Inflammatory macrophage (primary cell): Measurements from ENCODE around the gene SIAH2.

ENCODE experiments used
- DNase-seq, 2 donors: peaks; one replicate each; pipeline ENCODE4 v3.0.0-alpha.2; 2020 to 2022

Gene SIAH2

DNA sequence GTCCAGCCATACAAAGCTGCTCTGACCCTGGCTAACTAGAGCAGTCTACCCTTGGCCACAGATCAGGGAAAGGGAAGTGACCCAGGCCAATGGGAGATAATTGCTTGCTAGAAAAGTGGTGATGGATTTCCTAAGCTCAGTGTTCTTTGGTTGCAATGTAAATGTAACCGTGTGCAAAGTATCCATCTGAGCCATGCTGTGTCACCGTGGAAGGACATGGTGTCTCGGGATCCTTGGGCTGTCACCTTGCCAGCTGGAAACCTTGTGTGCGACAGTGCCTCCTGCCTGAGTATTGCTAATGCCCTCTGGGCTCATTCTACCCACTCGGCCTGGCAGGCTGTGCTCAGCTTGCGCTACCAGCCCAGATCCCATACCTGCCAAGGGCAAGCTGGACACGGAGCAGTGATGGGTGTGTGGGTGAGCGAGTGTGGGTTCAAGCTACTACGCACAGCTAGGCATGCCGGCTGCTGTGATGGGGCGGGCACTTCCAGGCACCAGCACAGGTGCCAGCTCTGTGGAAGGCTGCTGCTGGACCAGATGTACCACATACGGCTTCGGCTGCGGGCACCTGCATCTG is 10.7 kb upstream of the SIAH2 start:
- peak in 1 of 2 donors; percentile 6 for DNase-seq

DNA sequence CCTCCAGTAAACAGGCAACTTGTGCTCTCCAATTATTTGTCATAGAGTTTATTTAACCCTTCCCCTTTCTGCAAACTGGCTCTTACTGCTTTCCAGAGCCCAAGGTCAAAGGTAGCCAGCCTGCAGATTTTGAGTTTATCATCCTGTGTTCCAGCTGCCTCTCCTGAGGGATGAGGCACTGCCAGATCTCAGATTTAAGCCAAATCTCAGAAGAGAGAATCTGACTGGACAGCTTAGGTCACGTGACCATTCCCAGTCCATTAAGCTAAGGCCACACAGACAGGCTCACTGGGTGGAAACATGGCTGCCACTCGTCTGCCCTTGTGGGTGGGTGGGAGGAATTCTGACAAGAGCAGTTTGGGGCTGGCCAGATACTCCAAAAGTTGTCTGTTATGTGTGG is 8.6 kb upstream of the SIAH2 start:
- no peak for DNase-seq

- no peak for DNase-seq
Observed at GRCh38 chr3:150770681-150771080, 7.7 kb upstream of the SIAH2 start.

- DNase-seq, result no peak
Observed at GRCh38 chr3:150766742-150767141, 3.8 kb upstream of the SIAH2 start.

- peak in 1 of 2 donors; percentile 7 for DNase-seq
Observed at GRCh38 chr3:150765949-150766720, 3.2 kb upstream of the SIAH2 start.

DNA sequence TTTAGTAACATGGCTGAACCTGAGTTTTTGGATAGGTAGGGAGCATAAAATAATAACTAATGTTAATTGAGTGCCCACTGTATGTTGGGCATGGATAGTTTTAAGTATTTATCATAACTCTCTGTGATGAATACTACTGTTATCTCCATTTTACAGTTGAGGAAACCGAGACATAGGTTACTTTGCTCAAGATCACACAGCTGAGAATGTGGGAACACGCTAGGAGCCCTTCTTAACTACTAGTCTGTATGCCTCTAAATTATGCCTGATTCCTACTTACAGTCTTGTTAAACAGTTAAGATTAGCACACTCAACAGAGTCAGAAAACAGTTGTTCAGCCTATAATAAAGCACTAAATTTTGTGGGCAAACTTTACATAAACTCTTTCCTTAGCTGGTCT is 2.0 kb upstream of the SIAH2 start:
- DNase-seq, result no peak

GRCh38 chr3:150764566-150764965 is 1.6 kb upstream of the SIAH2 start:
- DNase-seq, result no peak

DNA sequence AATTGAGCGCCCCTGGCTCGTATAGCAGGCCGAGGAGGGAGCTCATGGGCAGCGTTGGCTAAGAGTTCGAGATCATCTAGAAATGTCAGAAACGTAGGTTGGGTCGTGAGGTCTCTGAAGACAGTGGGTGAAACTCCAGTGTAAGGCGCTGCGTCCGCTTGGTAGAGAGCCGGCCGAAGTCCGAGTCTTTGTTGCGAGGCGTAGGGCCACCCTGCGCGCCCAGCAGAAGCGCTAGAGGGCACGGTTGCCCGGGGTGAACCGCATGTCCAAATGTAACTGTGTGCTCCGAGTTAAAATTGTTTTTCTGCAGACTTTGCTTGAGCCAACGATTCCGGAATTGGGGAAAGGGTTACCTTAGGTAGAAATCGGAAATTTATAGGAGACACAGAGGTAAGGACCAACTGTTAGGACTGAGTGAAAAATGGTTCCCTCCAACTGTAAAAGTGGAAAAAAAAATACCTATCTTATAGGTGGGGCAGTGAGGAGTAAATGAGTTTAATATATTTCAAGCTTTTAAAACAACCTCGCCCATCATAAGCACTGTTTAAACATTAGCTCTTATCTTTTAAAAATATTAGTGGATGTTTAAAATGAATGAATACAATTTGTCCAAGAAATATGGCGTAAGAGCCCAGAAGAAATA is 993 bp upstream of the SIAH2 start:
- peak; percentile 66 to 78 for DNase-seq

GRCh38 chr3:150762662-150763121 is 277 bp downstream of the SIAH2 start:
- no peak for DNase-seq

GRCh38 chr3:150761831-150762661 is 923 bp downstream of the SIAH2 start:
- DNase-seq, result peak; percentile 10 to 34

DNA sequence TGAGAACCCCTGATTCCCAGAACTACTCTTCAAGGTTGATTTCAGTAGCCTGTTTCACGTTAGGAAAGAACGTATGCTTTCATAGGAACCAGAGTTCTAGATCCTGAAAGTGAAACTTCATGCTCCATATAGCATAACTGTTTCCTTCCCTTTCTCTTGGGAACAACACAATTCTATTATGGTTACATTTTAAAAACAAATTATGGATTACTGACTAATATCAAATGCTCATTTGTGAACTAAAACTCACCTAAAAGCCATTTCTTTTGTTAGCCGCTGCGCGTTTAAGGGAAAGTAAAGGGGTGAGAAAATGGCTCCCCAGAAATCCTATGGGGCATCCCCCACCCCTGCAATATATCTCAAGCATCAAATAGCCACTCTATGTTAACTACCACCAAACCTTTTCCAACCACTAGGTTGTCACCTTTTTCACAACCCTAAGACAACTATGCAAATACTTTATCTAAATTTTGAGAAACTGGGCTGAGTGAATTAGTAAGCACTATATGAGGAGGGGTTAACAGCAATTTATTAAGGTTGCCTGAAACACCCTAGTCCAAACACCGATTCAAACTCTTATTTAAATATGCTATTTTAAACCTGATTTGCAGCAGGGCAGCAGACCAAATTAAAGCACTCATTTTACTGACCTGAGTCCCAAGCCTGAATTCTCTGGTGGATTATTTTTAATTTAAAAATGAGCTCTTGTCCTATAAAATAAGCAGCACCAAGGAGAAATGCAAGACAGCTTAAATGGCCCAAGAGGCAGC is 2.4 kb downstream of the SIAH2 start:
- DNase-seq, result peak in 1 of 2 donors; percentile 31

DNA sequence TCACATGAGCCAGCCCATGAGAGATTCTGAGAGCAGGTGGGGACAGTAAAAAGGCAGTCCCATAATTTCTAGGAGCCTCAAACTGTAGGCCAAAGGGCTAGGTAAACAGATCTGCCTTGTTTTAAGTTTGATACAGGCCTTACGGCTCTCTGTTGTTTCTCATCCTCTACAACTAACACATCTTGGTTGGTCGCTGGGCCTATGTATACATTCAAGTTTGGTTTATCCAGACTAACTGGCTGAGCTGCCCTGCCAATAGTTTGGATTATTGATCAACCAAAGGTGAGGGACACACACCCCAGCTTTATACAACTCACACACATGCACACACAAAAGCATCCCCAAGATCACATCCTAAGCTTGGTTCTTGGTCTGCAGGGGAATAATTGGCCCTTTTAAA is 3.0 kb downstream of the SIAH2 start:
- no peak for DNase-seq

GRCh38 chr3:150759319-150759718 is 3.6 kb downstream of the SIAH2 start:
- no peak for DNase-seq

- no peak for DNase-seq
Observed at GRCh38 chr3:150757768-150758167, 5.2 kb downstream of the SIAH2 start.

DNA sequence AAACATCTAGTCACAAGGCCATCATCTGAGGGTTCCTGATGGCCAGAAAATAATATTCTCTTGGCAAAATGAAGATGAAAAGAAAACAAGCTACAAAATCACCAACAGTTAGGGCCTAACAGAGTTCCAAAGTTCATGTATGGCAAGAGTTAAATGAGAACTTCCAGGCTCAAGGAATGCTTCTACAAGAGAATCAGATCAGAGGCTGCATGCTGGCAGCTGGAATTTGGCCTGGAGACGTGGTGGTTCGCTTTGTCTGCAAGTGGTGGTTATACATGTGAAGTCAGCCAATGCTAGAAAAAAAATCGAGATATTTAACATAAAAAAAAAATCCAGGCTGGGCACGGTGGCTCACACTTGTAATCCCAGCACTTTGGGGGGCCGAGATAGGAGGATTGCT is 5.6 kb downstream of the SIAH2 start:
- no peak for DNase-seq

DNA sequence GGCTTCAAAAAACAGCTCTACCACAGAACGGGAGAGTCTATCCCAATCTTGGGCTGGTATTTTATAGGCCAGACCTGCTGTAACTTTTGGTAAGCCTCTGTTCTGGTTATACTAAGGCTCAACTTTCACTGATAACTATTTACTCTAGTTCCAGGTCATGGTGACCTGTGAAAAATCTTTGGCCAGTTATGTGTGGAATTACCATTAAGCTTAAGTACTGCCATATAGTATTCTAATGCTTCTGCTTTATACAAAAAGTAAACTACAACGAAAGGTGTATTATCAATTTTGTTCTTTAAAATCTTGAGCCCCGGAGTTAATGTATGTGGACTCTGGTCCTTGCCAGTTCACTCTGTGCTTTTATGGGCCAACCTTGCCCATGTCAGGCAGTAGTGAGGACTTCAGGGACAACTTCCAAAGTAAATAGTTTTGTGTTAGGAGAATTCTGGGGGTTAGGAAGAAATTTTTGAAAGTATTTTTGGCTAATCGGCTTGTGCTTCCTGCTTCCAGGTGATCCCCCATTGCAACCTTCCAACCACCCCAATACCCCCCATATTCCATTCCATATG is 6.4 kb downstream of the SIAH2 start:
- DNase-seq, result no peak

- peak; percentile 43 to 65 for DNase-seq
Observed at GRCh38 chr3:150755902-150756301, 7.1 kb downstream of the SIAH2 start.

DNA sequence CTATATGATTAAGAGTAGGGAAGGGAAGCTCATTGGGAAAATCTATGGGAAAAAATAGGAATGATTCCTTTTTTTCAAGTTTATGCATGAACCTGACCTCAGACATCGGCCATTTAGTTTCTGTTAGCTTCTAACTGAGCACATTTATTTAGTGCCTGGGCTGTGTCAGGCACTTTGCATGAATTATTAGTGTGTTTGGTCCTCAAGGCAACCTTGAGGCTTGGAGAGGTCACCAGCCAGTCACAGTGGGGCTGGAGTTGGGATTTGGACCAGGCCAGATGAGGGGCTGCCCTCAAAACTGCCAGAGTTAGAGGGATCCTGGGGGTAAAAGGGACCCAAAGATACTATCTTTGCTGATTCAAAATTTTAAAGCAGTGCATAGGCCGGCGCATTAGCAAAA is 8.1 kb downstream of the SIAH2 start:
- DNase-seq, result no peak

- DNase-seq, result no peak
Observed at GRCh38 chr3:150751781-150752263, 11.1 kb downstream of the SIAH2 start.

- DNase-seq, result no peak
Observed at GRCh38 chr3:150749255-150749654, 13.7 kb downstream of the SIAH2 start.

DNA sequence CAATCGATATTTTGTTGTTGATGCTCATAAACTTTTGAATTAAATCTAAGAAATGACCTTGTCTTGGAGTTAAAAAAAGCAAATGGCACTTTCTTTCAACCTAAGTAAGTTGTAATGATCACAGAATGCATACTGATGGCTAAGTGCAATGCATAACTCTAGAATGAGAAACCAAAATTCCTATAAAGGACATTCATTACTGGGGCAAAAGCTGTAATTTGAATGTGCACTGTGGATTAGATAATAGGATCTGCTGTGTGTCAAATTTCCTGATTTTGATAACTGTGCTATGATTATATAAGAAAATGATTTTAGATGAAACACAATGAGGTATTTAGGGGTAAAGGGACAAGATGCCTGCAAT is 14.3 kb downstream of the SIAH2 start:
- no peak for DNase-seq
